ENCODE data around the gene GIMAP2.

DNA sequence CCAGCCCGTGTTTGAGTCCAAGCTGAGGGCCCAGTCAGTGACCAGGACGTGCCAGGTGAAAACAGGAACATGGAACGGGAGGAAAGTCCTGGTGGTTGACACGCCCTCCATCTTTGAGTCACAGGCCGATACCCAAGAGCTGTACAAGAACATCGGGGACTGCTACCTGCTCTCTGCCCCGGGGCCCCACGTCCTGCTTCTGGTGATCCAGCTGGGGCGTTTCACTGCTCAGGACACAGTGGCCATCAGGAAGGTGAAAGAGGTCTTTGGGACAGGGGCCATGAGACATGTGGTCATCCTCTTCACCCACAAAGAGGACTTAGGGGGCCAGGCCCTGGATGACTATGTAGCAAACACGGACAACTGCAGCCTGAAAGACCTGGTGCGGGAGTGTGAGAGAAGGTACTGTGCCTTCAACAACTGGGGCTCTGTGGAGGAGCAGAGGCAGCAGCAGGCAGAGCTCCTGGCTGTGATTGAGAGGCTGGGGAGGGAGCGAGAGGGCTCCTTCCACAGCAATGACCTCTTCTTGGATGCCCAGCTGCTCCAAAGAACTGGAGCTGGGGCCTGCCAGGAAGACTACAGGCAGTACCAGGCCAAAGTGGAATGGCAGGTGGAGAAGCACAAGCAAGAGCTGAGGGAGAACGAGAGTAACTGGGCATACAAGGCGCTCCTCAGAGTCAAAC lies 56.9 kb downstream of the GIMAP2 start:
- TF ChIP-seq, protein P1, sequence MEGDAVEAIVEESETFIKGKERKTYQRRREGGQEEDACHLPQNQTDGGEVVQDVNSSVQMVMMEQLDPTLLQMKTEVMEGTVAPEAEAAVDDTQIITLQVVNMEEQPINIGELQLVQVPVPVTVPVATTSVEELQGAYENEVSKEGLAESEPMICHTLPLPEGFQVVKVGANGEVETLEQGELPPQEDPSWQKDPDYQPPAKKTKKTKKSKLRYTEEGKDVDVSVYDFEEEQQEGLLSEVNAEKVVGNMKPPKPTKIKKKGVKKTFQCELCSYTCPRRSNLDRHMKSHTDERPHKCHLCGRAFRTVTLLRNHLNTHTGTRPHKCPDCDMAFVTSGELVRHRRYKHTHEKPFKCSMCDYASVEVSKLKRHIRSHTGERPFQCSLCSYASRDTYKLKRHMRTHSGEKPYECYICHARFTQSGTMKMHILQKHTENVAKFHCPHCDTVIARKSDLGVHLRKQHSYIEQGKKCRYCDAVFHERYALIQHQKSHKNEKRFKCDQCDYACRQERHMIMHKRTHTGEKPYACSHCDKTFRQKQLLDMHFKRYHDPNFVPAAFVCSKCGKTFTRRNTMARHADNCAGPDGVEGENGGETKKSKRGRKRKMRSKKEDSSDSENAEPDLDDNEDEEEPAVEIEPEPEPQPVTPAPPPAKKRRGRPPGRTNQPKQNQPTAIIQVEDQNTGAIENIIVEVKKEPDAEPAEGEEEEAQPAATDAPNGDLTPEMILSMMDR (IDR thresholded peaks at IDR 0.05) = no peak
- TF ChIP-seq POLR2A (IDR thresholded peaks at IDR 0.05) = no peak

Data from body of pancreas (tissue), 4 donors.